ACHN (cell line): ENCODE measurements around the gene TPM3.
"Not testable (repeated sequence)": the region's sequence is repeated elsewhere in the genome, so short reads cannot be mapped to it uniquely, and the experiment has no call there.

Source experiments
- DNase-seq: peaks from one replicate; pipeline ENCODE4 v3.0.0-alpha.2; 2015
- in situ Hi-C: cut with HindIII; loops from 2 replicates; pipeline ENCODE4 v1.10.0; 2017; ENCODE audit warnings: low sequenced_read_pairs, low pct_ligation_motif_present, low pct_unique_long_range_greater_than_20kb

TPM3 gene

GRCh38 chr1:154141240-154141639 lies 50.7 kb downstream of the TPM3 start:
- DNase-seq, result no peak
- in situ Hi-C loops, result no loop called here

GRCh38 chr1:154137888-154138287 lies 54.0 kb downstream of the TPM3 start:
- DNase-seq, result no peak
- in situ Hi-C loops, result no loop called here

- no peak for DNase-seq
- in situ Hi-C loops, result no loop called here
Observed at GRCh38 chr1:154133256-154133655, 58.6 kb downstream of the TPM3 start.

- in situ Hi-C loops, result no loop called here
- DNase-seq, result no peak
Observed at GRCh38 chr1:154129391-154129970, 62.4 kb downstream of the TPM3 start.

GRCh38 chr1:154123205-154123604 lies 68.7 kb downstream of the TPM3 start:
- DNase-seq, in situ Hi-C loops: not testable (repeated sequence)

GRCh38 chr1:154117642-154118041 lies 74.3 kb downstream of the TPM3 start:
- in situ Hi-C loops, result no loop called here
- DNase-seq, result no peak

GRCh38 chr1:154115180-154115579 lies 76.7 kb downstream of the TPM3 start:
- in situ Hi-C loops, result no loop called here
- DNase-seq, result no peak
